OCI-M1 (cell line): ENCODE measurements around the gene UBE2H.
A peak's percentile ranks its signal among the peaks of the same experiment; 100 is the strongest.
"Not testable (repeated sequence)": the region's sequence is repeated elsewhere in the genome, so short reads cannot be mapped to it uniquely, and the experiment has no call there.

Source experiments
- DNase-seq: peaks from one replicate; lab custom pipeline; 2025; lab: John Stamatoyannopoulos, UW

Gene UBE2H

DNA sequence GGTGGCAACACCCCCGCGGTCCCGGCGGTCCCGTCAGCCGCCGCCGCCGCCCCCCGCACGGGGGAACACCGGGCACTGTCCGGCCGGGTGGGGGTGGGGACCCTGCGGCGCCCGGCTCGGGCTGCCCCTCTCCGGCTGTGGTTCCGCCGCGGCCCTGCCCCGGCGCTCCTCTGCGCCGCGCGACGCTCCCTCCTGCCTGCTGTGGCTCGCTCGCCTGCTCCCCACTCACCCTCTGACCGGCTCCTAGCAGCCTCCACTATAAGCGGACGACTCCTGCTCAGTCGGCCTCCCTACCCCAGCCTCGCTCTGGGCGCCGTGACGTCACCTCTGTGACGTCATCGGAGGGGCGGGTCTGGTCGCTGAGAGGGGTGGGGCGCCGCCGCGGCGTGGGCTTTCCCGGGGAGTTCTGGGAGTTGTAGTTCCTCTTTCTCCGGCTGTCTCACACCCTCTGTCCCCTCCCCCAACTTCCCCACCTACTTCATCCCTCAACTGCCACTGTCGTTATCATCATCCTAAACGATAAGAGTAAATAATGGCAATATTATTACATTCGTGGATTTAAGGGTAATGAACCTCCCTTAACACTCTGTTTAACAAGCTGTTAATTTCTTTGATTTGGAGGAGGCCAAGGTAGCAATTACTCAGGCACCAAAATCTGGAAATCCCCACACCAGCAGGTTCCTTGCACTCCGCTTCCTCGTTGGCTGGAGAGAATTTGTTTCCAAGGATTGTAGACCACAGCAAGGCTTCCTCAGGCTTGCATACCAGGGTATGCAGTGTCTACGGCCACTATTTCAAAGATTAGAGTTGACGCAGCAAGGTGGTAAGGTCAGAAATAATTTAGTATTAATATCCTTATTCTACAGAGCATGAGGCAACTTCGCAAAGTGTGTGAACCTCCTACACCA lies at the start of gene UBE2H:
UBE2H (minus strand) TSS at position 308 of the 908 bp plus-strand sequence. CDS start 405 bp downstream, outside the sequence.
- peak; percentile 90 for DNase-seq

DNA sequence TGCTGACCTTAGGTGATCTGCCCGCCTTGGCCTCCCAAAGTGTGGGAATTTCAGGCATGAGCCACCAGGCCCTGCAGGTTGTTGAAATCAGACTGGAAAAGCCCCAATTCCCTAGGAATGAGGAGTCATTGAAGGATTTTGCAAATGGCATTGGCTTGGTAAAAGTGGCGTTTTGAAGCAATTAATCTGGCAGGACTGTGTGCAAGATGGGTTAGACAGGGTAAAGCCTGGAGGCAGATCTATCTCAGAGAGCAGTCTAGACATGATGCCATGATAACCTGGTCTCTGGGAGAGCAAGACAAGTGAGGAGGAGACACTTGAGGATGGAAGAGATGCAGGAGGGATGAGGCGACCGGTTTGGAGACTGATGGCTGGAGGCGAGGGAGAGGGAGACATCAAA lies 45.7 kb upstream of the UBE2H start:
- no peak for DNase-seq

DNA sequence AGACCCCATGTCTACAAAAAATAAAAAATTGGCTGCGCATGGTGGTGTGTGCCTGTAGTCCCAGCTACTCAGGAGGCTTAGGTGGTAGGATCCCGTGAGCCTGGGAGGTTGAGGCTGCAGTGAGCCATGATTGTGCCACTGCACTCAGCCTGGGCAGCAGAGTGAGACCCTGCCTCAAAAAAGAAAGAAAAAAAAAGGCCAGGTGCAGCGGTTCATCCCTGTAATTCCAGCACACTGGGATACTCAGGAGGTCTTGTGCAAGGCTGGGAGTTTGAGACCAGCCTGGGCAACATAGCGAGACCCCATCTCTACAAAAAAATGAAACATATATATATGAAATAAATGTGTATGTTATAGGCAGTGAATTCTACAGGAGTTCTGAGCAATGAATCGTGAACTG lies 44.5 kb upstream of the UBE2H start:
- no peak for DNase-seq

DNA sequence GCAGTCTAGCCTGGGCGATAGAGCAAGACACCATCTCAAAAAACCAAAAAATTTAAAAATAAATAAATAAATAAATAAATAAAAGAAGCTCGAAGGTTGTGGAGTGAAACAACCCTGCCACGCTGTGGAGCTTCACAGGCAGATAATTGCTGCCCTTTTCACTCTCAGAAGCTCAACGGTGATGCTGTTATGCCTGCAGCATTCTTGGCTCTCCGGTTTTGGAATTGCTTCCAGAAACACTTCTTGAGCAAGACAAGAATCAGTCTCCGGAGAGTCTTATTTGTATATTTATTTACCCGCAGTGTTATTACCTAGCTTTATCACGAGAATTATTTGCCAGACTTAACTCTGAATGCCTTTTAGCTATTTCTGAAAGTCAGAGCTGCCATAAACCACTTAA lies 40.5 kb upstream of the UBE2H start:
- DNase-seq, result no peak

DNA sequence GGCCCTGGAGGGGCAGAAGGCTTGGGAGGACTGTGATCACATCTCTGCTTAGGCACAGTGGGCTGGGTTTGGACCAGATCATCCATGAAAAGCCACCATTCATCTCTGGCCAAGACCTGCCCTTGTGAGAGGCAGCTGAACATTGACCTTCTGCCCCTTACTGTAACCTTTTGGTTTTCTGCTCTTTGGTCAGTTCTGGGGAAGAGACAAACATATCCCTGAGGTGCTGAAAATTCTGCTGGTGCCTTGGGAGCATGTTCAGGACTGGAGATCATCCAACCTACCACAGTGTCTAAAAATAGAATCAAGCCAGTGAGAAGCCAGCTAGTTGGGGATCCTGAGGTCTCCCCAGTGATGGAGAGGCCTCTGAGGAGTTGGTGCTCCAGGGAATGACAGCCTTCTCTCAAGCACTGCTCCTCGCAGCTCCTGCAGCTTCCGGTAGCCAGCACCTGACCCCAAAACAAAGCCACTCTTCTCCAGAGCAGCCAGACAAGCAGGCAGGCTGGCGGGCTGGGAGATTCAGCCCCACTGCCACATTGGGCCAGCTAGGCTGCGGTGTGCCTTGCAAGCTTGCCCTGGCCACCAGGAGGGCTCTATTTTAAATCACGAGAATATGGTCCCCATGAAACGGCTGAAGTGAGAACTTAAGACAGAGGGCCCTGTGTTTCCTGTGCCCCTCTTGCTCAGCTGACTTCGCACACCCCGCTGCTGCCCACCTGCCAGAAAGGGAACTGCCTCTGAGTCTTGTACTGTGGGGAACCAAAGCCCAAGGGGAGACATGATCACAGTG lies 37.8 kb upstream of the UBE2H start:
- no peak for DNase-seq

DNA sequence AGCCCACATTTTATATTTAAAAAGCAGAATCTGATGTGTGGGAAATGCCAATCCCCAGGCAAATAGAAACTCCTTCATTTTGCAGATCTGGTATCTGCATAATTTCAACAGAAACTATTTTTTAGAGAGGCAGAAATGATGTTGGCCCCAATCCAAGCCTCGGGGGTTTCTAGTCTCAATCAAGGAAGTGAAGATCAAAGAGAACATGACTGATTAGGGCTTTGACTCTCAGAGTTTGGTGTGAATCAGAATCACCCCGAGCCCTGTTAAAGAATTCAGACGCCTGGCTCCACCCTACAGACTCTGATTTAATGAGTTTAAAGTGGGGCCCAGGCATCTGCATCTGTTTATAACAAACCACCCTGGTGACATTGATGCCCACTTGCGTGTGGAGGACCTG lies 36.7 kb upstream of the UBE2H start:
- DNase-seq, result peak; percentile 23

DNA sequence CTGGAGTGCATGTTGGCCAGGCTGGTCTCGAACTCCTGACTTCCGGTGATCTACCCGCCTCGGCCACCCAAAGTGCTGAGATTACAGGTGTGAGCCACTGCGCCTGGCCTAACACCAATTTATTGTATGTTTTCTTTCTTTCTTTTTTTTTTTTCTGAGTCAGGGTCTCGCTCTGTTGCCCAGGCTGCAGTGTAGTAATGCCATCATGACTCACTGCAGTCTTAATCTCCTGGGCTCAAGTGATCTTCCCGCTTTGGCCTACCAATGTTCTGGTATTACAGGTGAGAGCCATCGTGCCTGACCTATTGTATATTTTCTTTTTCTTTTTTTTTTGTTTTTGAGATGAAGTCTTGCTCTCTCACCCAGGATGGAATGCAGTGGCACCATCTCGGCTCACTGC lies 33.8 kb upstream of the UBE2H start:
- DNase-seq, result no peak

DNA sequence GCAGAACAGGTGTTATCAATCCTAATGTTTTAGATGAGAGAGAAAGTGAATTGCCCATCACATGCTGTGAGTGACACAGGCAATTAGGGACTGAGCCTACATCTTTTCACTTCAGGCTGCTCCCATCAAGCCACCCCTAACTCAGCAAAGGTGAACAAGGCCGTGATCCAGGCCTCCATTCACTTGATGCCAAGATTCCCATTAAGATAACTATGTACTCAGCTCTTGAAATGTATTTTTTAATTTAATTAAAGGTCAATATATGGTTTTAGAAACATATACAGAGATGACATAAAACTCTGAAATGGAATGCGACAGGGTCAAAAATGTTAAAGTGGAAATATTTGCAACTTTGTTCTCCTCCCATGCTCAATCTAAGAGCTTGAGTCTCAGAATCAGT lies 27.9 kb upstream of the UBE2H start:
- DNase-seq, result no peak

DNA sequence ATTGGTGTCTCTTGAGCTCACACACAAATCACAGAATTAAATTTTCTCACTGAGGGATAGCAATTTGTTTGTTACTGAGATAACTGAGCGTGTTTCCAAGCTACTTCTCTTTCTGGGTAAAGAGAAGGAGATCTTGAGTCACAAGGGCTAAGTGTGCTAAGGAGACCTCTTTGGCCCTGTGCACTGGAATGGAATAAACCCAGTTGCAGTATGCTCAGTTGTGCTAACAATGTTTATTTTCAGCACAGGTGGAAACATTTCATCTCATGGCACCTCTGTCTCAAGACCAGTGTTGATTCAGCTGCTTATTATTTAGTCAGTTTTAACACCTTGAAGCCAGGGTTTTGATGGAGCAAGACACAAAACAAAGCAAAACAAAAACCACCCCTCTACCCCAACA lies 22.5 kb upstream of the UBE2H start:
- DNase-seq, result peak; percentile 17

DNA sequence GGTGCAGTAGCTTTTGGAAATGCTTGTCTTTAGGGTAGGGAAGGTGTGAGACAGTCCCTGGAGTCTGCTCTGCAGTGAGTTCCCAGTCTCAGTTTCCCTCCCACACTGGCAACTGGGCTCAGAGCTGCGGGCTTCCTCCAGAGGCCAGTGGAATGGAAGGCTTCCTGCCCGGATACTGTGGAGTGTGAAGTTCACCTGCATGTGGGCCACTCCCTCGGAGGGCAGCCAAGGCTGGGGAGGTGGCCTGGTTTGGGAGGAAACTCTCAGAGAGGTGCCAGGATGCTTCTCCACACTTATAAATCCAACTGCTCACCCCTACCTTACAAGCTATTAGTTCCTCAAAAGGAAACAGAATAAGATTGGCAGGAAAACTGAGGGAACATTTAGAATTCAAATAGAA lies 18.1 kb upstream of the UBE2H start:
- DNase-seq, result no peak

DNA sequence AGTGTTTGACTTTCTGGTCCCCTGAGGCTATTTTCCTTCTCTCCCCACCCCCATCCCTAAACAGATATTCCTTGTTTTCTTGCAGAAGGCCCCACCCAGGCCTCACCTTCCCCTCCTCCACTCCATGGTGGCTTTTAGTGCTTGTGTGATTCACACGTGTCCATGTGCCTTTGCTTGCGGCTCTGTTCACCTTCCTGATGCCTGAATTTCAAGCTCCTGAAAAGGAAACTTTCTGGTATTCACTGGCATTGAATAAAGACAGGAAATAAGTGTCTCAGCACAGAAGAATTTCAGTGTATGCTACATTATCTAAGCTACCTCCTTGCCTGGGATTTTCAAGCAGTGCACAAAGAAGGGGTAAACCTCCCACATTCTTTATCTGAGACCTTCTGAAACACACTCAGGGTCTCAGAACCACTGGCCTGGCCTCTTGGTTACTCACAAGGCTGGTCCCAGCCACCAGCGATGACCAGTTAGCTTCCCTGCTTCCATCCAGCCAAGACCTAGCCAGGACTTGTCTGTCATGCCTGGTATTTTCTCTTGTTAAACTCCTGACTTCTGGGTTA lies 17.2 kb upstream of the UBE2H start:
- DNase-seq, result no peak

DNA sequence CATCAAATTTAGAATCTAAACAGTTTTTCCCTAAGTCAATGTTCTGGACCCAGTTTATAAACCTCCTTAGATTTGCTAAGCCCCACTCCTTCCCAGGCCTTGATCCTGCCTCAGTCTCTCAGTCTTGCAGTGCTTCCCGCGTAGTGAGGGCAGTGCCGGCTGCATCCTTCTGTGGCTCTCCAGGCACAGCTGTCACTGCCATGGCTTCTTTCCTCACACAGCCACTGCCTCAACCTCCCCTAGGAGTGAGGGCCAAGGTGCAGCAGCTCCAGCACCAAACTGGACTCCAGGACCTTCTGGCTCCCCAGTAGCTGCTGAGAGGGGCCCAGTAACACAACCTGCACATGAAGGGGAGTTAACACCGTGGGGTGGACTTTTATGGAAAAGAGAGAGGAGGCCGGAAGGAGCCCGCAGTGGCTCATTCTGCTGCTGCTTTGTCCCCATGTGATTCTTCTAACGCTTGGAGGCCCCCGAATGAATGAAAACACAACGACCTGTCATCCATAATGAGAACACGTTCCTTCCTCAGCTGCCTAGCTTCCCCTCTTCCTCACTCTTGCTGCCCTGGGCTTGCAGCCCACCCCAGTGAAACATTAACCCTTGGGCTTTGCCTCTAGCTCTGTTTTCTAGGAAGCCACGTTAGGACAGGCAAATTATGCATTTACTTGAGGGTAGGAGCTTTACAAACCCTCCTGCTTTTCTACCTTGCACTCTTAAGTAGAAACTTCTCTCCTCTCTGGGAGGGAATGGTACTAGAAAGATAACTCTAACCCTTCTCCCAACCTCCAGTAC lies 16.0 kb upstream of the UBE2H start:
- no peak for DNase-seq

DNA sequence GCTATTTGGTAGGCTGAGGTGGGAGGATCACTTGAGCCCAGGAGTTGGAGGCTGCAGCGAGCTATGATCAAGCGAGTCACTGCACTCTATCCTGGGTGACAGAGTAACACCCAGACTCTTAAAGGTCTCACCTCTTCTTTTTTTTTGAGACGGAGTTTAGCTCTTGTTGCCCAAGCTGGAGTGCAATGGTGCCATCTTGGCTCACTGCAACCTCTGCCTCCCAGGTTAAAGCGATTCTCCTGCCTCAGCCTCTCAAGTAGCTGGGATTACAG lies 7.4 kb upstream of the UBE2H start:
- not testable (repeated sequence) for DNase-seq

DNA sequence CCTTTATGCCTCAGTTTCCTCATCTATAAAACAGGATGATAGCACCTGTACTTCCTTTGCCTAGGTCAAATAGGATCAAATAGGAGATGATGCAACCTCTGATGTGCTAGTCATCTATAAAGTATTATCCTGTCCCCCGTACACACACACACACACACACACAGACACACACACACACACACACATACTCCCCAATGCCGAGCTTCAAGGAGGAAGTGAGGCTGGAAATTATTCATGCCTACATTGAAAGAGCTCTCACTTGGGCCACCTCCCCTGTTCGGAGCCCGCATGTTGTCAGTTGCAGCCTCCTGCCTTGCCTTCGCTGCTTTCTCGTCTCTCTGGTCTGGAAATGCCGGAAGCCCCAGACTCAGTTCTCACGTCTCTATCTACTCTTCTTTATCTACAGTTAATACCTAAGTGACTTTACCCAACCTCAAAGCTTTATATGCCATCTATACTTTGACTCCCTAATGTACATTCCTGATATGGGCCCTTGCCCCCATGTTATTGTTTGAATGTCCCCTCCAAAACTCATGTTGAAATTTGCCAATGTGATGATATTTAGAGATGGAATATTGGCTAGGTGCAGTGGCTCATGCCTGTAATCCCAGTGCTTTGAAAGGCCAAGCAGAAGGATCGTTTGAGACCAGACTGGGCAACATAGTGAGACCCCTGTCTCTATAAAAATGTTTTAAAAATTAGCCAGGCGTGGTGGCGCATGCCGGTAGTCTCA lies 6.9 kb upstream of the UBE2H start:
- DNase-seq, result peak; percentile 64

DNA sequence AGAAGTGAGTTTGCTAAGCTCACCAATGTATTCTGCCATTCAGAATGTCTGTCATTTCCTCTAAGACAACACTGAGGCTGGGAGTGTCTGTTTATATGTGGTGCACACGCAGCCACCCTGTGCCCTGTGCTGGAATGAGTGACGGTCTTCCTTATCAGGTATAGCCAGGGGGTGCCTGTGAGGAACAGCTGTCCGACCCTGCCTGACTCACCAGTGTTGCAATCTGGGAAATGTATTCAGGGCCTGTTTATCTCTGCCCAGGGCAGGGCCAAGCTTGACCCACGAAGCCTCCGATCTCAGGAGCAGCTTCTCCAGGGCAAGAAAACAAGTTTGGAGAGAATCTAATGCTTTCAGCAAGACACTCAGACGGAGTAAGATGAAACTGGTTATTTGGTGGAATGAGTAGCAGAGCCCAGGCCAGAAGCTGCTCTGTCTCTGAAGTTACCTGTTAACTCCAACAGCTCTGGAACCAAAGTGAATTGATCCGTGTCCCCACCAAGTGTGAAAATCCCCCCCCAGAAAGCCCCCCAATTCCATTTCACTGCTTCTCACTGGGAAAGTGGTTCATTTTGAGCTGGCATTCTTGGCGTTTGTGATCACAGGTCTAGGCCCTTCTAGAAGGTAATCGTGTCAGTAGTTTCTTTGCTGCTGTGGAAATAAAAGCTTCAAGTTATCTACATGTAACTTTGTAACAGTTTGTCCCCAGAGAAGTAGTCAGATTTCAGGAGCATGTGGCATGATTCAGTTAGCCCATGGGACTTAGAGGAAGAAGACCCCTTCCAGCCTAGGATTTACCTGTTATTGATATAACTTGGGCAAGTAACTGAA lies 6.1 kb upstream of the UBE2H start:
- peak; percentile 95 for DNase-seq

DNA sequence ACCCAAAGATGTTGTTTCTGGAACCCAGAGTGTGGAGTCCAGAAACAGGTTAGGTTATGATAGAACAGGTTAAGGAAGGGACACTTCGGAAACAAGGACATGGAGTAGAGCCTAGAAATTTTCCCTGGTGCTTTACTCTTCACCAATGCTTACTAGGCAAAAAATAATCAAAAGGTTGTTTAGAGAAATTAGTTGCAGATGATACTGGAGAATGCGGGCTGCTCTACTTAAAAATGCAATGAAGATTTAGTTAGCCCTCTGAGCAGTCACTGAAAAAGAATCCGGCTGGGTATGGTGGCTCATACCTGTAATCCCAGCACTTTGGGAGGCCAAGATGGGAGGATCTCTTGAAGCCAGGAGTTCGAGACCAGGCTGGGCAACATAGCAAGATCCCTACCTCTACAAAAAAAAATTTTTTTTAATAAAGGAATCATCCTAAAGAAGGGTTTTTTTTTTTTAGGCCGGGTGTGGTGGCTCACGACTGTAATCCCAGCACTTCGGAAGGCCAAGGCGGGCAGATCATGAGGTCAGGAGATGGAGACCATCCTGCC lies 3.3 kb upstream of the UBE2H start:
- DNase-seq, result no peak

DNA sequence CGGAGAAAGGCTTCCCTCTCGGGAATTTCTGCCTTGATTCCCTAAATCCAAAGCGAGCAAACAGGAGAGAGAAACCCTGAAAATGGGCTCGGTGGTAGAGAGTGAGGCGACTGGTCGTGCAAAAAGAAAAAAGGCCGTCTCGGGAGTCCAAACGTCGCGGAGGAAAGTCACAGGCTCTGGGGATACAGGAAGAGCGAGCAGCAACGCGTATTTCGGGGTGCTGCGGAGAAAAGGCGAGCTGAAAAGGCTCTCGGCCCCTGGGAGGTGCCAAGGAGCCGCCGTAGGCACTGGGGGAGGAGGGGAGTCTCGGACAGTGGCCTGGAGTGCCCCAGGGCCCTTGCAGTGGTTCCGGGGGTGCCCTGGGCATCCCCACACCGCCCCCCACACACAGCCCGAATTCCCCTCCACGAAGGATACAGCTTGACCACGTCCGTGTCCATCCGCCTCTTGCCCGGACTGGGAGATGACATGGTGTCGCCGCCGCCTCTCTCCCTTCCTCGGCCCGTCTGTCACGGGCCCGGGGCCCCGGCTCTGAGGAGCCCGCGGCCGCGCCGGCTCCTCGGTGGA lies 591 bp downstream of the UBE2H start:
- DNase-seq, result peak; percentile 49

DNA sequence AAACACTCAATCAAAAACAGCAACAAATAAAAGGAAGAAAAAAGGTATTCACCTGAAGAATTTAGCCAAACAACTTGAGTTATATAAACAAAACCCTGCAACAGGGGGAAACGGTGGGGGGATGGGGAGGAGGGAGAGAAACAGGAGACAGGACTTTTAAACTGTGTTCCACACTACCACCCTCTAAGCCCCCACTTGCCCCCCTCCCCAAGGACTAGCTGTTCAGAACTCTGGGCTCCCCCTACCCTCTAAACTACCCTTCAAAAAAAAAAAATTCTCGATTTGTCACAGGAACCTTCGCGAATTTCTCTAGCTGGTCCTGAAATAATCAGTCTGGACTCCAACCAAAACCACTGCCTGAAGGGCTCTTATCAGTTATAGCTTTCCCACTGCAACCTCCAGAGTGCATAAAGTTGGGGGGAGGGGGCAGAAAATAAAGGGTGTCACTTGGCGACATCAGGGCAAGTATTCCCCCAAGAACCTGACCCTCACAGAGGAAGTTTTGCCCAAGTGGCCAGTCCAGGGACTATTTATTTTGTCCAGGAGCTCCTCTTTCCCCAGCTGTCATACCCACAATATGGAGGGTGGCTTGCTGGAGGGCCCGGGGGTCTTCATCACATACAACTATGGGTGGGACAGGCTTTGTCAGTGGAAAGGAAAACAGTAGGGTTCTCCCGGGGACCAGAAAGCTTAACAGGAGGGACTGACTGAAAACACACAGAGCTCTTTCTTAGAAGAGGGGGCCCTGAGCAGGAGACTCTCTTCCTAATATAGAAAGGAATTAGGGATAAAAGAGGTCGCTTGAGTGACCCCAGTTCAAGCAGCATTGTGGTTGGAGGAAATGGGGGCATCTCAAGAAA lies 1.3 kb downstream of the UBE2H start:
- peak; percentile 63 for DNase-seq

DNA sequence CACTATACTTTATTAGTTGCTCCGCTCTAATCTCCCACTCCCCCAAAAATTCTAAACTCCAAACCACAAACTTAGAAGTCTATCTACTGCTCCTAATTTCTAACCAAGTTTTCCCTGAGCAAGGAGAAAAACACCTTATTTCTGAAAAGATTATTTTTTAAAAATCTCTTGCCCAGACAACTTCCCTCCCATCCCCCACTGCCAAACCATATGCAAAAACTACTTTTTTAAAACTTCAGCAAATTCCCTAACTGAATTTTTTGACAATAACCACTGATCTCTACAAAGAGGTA lies 1.9 kb downstream of the UBE2H start:
- no peak for DNase-seq
